ENCODE data around the gene MAGED1.

MAGED1 gene

GRCh38 chrX:51892921-51893745, at the start of gene MAGED1:
Gene MAGED1, plus strand, starts transcription at chrX:51893623. Its CDS starts 682 bp downstream, at chrX:51894305.
- H3K36me3 ChIP-seq (ENCODE audit: control insufficient read depth in 1 of 2, insufficient read depth in 2 of 2, low read length in 2 of 2), result peaks cover 6 to 15% of the 10 kb centered on the region in 2 donors
- H3K27ac ChIP-seq (ENCODE audit: low read length), result peak within 1 kb of the TSS; percentile 80
- no peaks in the 10 kb centered on the region for H3K9me3 ChIP-seq (ENCODE audit: control insufficient read depth in 1 of 2, low read length in 2 of 2)
- peaks cover 0 to 20% of the 10 kb centered on the region in 2 donors for H3K4me1 ChIP-seq (ENCODE audit: control insufficient read depth in 1 of 2, insufficient read depth in 2 of 2, low read length in 2 of 2)
- no peaks in the 10 kb centered on the region for H3K27me3 ChIP-seq (ENCODE audit: low read depth, low read length)
- peak within 1 kb of the TSS; percentile 69 to 79 for H3K4me3 ChIP-seq (ENCODE audit: low read depth in 1 of 2, low read length in 2 of 2)

- Histone ChIP-seq H3K4me3 (ENCODE audit: low read depth in 1 of 2, low read length in 2 of 2) (no peak overlapping the region), H3K27me3 (ENCODE audit: low read depth, low read length) (no peaks in the 10 kb centered on the region), H3K9me3 (ENCODE audit: control insufficient read depth in 1 of 2, low read length in 2 of 2) (no peaks in the 10 kb centered on the region), H3K36me3 (ENCODE audit: control insufficient read depth in 1 of 2, insufficient read depth in 2 of 2, low read length in 2 of 2) (no peaks in the 10 kb centered on the region), H3K27ac (ENCODE audit: low read length) (no peak overlapping the region), H3K4me1 (ENCODE audit: control insufficient read depth in 1 of 2, insufficient read depth in 2 of 2, low read length in 2 of 2) (peaks cover 0 to 5% of the 10 kb centered on the region in 2 donors)
Measured at GRCh38 chrX:51847463-51847862, 46.0 kb upstream of the MAGED1 start.

- Histone ChIP-seq H3K9me3 (ENCODE audit: control insufficient read depth in 1 of 2, low read length in 2 of 2) (no peaks in the 10 kb centered on the region), H3K27me3 (ENCODE audit: low read depth, low read length) (no peaks in the 10 kb centered on the region), H3K27ac (ENCODE audit: low read length) (no peak overlapping the region), H3K4me3 (ENCODE audit: low read depth in 1 of 2, low read length in 2 of 2) (no peak overlapping the region), H3K36me3 (ENCODE audit: control insufficient read depth in 1 of 2, insufficient read depth in 2 of 2, low read length in 2 of 2) (no peaks in the 10 kb centered on the region), H3K4me1 (ENCODE audit: control insufficient read depth in 1 of 2, insufficient read depth in 2 of 2, low read length in 2 of 2) (peaks cover 0 to 5% of the 10 kb centered on the region in 2 donors)
Measured at GRCh38 chrX:51851507-51852085, 41.8 kb upstream of the MAGED1 start.

GRCh38 chrX:51852096-51852495, 41.3 kb upstream of the MAGED1 start:
- H3K4me3 ChIP-seq (ENCODE audit: low read depth in 1 of 2, low read length in 2 of 2), result no peak overlapping the region
- no peaks in the 10 kb centered on the region for H3K27me3 ChIP-seq (ENCODE audit: low read depth, low read length)

GRCh38 chrX:51852621-51853020, 40.8 kb upstream of the MAGED1 start:
- H3K4me1 ChIP-seq (ENCODE audit: control insufficient read depth in 1 of 2, insufficient read depth in 2 of 2, low read length in 2 of 2), result peaks cover 0 to 5% of the 10 kb centered on the region in 2 donors
- no peaks in the 10 kb centered on the region for H3K9me3 ChIP-seq (ENCODE audit: control insufficient read depth in 1 of 2, low read length in 2 of 2)
- no peaks in the 10 kb centered on the region for H3K27me3 ChIP-seq (ENCODE audit: low read depth, low read length)
- no peak overlapping the region for H3K4me3 ChIP-seq (ENCODE audit: low read depth in 1 of 2, low read length in 2 of 2)
- no peak overlapping the region for H3K27ac ChIP-seq (ENCODE audit: low read length)
- no peaks in the 10 kb centered on the region for H3K36me3 ChIP-seq (ENCODE audit: control insufficient read depth in 1 of 2, insufficient read depth in 2 of 2, low read length in 2 of 2)

More at GRCh38 chrX:51852096-51852495, 41.3 kb upstream of the MAGED1 start:
- Histone ChIP-seq H3K36me3 (ENCODE audit: control insufficient read depth in 1 of 2, insufficient read depth in 2 of 2, low read length in 2 of 2) (no peaks in the 10 kb centered on the region), H3K27ac (ENCODE audit: low read length) (no peak overlapping the region), H3K9me3 (ENCODE audit: control insufficient read depth in 1 of 2, low read length in 2 of 2) (no peaks in the 10 kb centered on the region), H3K4me1 (ENCODE audit: control insufficient read depth in 1 of 2, insufficient read depth in 2 of 2, low read length in 2 of 2) (peaks cover 0 to 5% of the 10 kb centered on the region in 2 donors)

GRCh38 chrX:51853251-51853650, 40.2 kb upstream of the MAGED1 start:
- Histone ChIP-seq H3K4me1 (ENCODE audit: control insufficient read depth in 1 of 2, insufficient read depth in 2 of 2, low read length in 2 of 2) (peaks cover 0 to 3% of the 10 kb centered on the region in 2 donors), H3K27me3 (ENCODE audit: low read depth, low read length) (no peaks in the 10 kb centered on the region), H3K4me3 (ENCODE audit: low read depth in 1 of 2, low read length in 2 of 2) (no peak overlapping the region), H3K9me3 (ENCODE audit: control insufficient read depth in 1 of 2, low read length in 2 of 2) (no peaks in the 10 kb centered on the region), H3K36me3 (ENCODE audit: control insufficient read depth in 1 of 2, insufficient read depth in 2 of 2, low read length in 2 of 2) (no peaks in the 10 kb centered on the region), H3K27ac (ENCODE audit: low read length) (no peak overlapping the region)

GRCh38 chrX:51855698-51856097, 37.7 kb upstream of the MAGED1 start:
- no peaks in the 10 kb centered on the region for H3K27me3 ChIP-seq (ENCODE audit: low read depth, low read length)
- H3K4me1 ChIP-seq (ENCODE audit: control insufficient read depth in 1 of 2, insufficient read depth in 2 of 2, low read length in 2 of 2), result no peaks in the 10 kb centered on the region
- H3K4me3 ChIP-seq (ENCODE audit: low read depth in 1 of 2, low read length in 2 of 2), result no peak overlapping the region
- H3K36me3 ChIP-seq (ENCODE audit: control insufficient read depth in 1 of 2, insufficient read depth in 2 of 2, low read length in 2 of 2), result no peaks in the 10 kb centered on the region
- no peak overlapping the region for H3K27ac ChIP-seq (ENCODE audit: low read length)
- H3K9me3 ChIP-seq (ENCODE audit: control insufficient read depth in 1 of 2, low read length in 2 of 2), result no peaks in the 10 kb centered on the region

- Histone ChIP-seq H3K4me1 (ENCODE audit: control insufficient read depth in 1 of 2, insufficient read depth in 2 of 2, low read length in 2 of 2) (no peaks in the 10 kb centered on the region), H3K27me3 (ENCODE audit: low read depth, low read length) (no peaks in the 10 kb centered on the region), H3K4me3 (ENCODE audit: low read depth in 1 of 2, low read length in 2 of 2) (no peak overlapping the region), H3K9me3 (ENCODE audit: control insufficient read depth in 1 of 2, low read length in 2 of 2) (no peaks in the 10 kb centered on the region), H3K36me3 (ENCODE audit: control insufficient read depth in 1 of 2, insufficient read depth in 2 of 2, low read length in 2 of 2) (no peaks in the 10 kb centered on the region), H3K27ac (ENCODE audit: low read length) (no peak overlapping the region)
Measured at GRCh38 chrX:51857159-51857733, 36.2 kb upstream of the MAGED1 start.

- no peaks in the 10 kb centered on the region for H3K9me3 ChIP-seq (ENCODE audit: control insufficient read depth in 1 of 2, low read length in 2 of 2)
- H3K36me3 ChIP-seq (ENCODE audit: control insufficient read depth in 1 of 2, insufficient read depth in 2 of 2, low read length in 2 of 2), result no peaks in the 10 kb centered on the region
- no peak overlapping the region for H3K4me3 ChIP-seq (ENCODE audit: low read depth in 1 of 2, low read length in 2 of 2)
- no peaks in the 10 kb centered on the region for H3K27me3 ChIP-seq (ENCODE audit: low read depth, low read length)
- H3K27ac ChIP-seq (ENCODE audit: low read length), result no peak overlapping the region
- no peaks in the 10 kb centered on the region for H3K4me1 ChIP-seq (ENCODE audit: control insufficient read depth in 1 of 2, insufficient read depth in 2 of 2, low read length in 2 of 2)
Measured at GRCh38 chrX:51860679-51861078, 32.7 kb upstream of the MAGED1 start.

GRCh38 chrX:51862920-51863319, 30.5 kb upstream of the MAGED1 start:
- H3K9me3 ChIP-seq (ENCODE audit: control insufficient read depth in 1 of 2, low read length in 2 of 2), result no peaks in the 10 kb centered on the region
- no peaks in the 10 kb centered on the region for H3K36me3 ChIP-seq (ENCODE audit: control insufficient read depth in 1 of 2, insufficient read depth in 2 of 2, low read length in 2 of 2)
- no peak overlapping the region for H3K27ac ChIP-seq (ENCODE audit: low read length)
- H3K4me3 ChIP-seq (ENCODE audit: low read depth in 1 of 2, low read length in 2 of 2), result no peak overlapping the region
- no peaks in the 10 kb centered on the region for H3K27me3 ChIP-seq (ENCODE audit: low read depth, low read length)
- no peaks in the 10 kb centered on the region for H3K4me1 ChIP-seq (ENCODE audit: control insufficient read depth in 1 of 2, insufficient read depth in 2 of 2, low read length in 2 of 2)

GRCh38 chrX:51866210-51866609, 27.2 kb upstream of the MAGED1 start:
- H3K36me3 ChIP-seq (ENCODE audit: control insufficient read depth in 1 of 2, insufficient read depth in 2 of 2, low read length in 2 of 2), result no peaks in the 10 kb centered on the region
- no peaks in the 10 kb centered on the region for H3K4me1 ChIP-seq (ENCODE audit: control insufficient read depth in 1 of 2, insufficient read depth in 2 of 2, low read length in 2 of 2)
- H3K4me3 ChIP-seq (ENCODE audit: low read depth in 1 of 2, low read length in 2 of 2), result no peak overlapping the region
- H3K27ac ChIP-seq (ENCODE audit: low read length), result no peak overlapping the region
- H3K9me3 ChIP-seq (ENCODE audit: control insufficient read depth in 1 of 2, low read length in 2 of 2), result no peaks in the 10 kb centered on the region
- no peaks in the 10 kb centered on the region for H3K27me3 ChIP-seq (ENCODE audit: low read depth, low read length)

All from muscle layer of duodenum (tissue), 2 donors.